ENCODE data around the gene CEP250.
A peak's percentile ranks its signal among the peaks of the same experiment; 100 is the strongest.
"Not testable (repeated sequence)": the region's sequence is repeated elsewhere in the genome, so short reads cannot be mapped to it uniquely, and the experiment has no call there.

The CEP250 gene

GRCh38 chr20:35453647-35454046 is 1.8 kb upstream of the CEP250 start:
- no peak for DNase-seq

GRCh38 chr20:35456700-35457099 is 1.3 kb downstream of the CEP250 start:
- DNase-seq, result not testable (repeated sequence)

- DNase-seq, result not testable (repeated sequence)
Observed at GRCh38 chr20:35457539-35457938, 2.1 kb downstream of the CEP250 start.

GRCh38 chr20:35458388-35458787 is 3.0 kb downstream of the CEP250 start:
- DNase-seq, result no peak

- no peak for DNase-seq
Observed at GRCh38 chr20:35461620-35462019, 6.2 kb downstream of the CEP250 start.

- DNase-seq, result peak in 1 of 2 donors; percentile 23
Observed at GRCh38 chr20:35462351-35462750, 7.0 kb downstream of the CEP250 start.

- DNase-seq, result peak; percentile 57 to 75
Observed at GRCh38 chr20:35463455-35464300, 8.3 kb downstream of the CEP250 start.

GRCh38 chr20:35465976-35466375 is 10.6 kb downstream of the CEP250 start:
- no peak for DNase-seq

- DNase-seq, result no peak
Observed at GRCh38 chr20:35466856-35467255, 11.5 kb downstream of the CEP250 start.

GRCh38 chr20:35467339-35468224 is 12.2 kb downstream of the CEP250 start:
- DNase-seq, result no peak

GRCh38 chr20:35468671-35469334 is 13.4 kb downstream of the CEP250 start:
- DNase-seq, result no peak

- DNase-seq, result no peak
Observed at GRCh38 chr20:35472209-35472608, 16.8 kb downstream of the CEP250 start.

- DNase-seq, result no peak
Observed at GRCh38 chr20:35473684-35474083, 18.3 kb downstream of the CEP250 start.

GRCh38 chr20:35474303-35474871 is 19.0 kb downstream of the CEP250 start:
- no peak for DNase-seq

GRCh38 chr20:35476288-35476687 is 20.9 kb downstream of the CEP250 start:
- no peak for DNase-seq

GRCh38 chr20:35478804-35479472 is 23.5 kb downstream of the CEP250 start:
- DNase-seq, result peak in 1 of 2 donors; percentile 18

- DNase-seq, result no peak
Observed at GRCh38 chr20:35479798-35480197, 24.4 kb downstream of the CEP250 start.

- no peak for DNase-seq
Observed at GRCh38 chr20:35487479-35487878, 32.1 kb downstream of the CEP250 start.

- peak in 1 of 2 donors; percentile 23 for DNase-seq
Observed at GRCh38 chr20:35489717-35490116, 34.3 kb downstream of the CEP250 start.

GRCh38 chr20:35490736-35491181 is 35.4 kb downstream of the CEP250 start:
- peak; percentile 70 to 71 for DNase-seq

GRCh38 chr20:35491823-35492222 is 36.4 kb downstream of the CEP250 start:
- no peak for DNase-seq

GRCh38 chr20:35492352-35492751 is 37.0 kb downstream of the CEP250 start:
- no peak for DNase-seq
